Nephron (organoid): ENCODE results near the gene MT1F.

Experiments
- H3K27ac Mint-ChIP-seq, 3 experiments: 2 replicates each; pipeline ENCODE4 v1.8.0; 2020; ENCODE audit warnings: mixed read lengths in 3 of 3, mild to moderate bottlenecking in 2 of 3, moderate library complexity in 1 of 3
- H3K27me3 Mint-ChIP-seq: 2 replicates; pipeline ENCODE4 v1.8.0; 2021; ENCODE audit warnings: low read depth, mild to moderate bottlenecking, moderate library complexity, mixed read lengths
- H3K36me3 Mint-ChIP-seq: 2 replicates; pipeline ENCODE4 v1.8.0; 2020; ENCODE audit warnings: low read depth, mixed read lengths
- H3K4me1 Mint-ChIP-seq: 2 replicates; pipeline ENCODE4 v1.8.0; 2020; ENCODE audit warnings: mixed read lengths
- H3K4me3 Mint-ChIP-seq, 3 experiments: 2 replicates each; pipeline ENCODE4 v1.8.0; 2020; ENCODE audit warnings: mild to moderate bottlenecking in 3 of 3, mixed read lengths in 3 of 3, moderate library complexity in 2 of 3
- H3K9me3 Mint-ChIP-seq: 2 replicates; pipeline ENCODE4 v1.8.0; 2020; ENCODE audit warnings: mixed read lengths
- CTCF ChIP-seq, 3 experiments: fragments of 200-600 bp; sonication (generic); IDR thresholded peaks; one replicate each; pipeline ENCODE4 v1.5.0; 2021; ENCODE audit warnings: antibody characterized with exemption in 3 of 3; ENCODE audit not compliant: unreplicated experiment in 3 of 3

Gene MT1F

GRCh38 chr16:56639045-56639444 lies 18.7 kb upstream of the MT1F start:
- Mint-ChIP-seq H3K27ac (no peak overlapping the region), H3K4me1 (peaks cover 4% of the 10 kb centered on the region), H3K27me3 (peaks cover 100% of the 10 kb centered on the region), H3K36me3 (no peaks in the 10 kb centered on the region), H3K9me3 (no peaks in the 10 kb centered on the region), H3K4me3 (no peak overlapping the region)
- TF ChIP-seq CTCF (IDR thresholded peaks at IDR 0.05; ENCODE audit: unreplicated experiment in 3 of 3) = no peak

GRCh38 chr16:56640076-56640475 lies 17.7 kb upstream of the MT1F start:
- Mint-ChIP-seq H3K27ac (no peak overlapping the region), H3K4me1 (peaks cover 4% of the 10 kb centered on the region), H3K4me3 (no peak overlapping the region), H3K9me3 (no peaks in the 10 kb centered on the region), H3K27me3 (peaks cover 100% of the 10 kb centered on the region), H3K36me3 (no peaks in the 10 kb centered on the region)
- no peak for TF ChIP-seq CTCF (IDR thresholded peaks at IDR 0.05; ENCODE audit: unreplicated experiment in 3 of 3)

- Mint-ChIP-seq H3K4me3 (no peak overlapping the region), H3K27ac (no peak overlapping the region), H3K4me1 (peaks cover 4% of the 10 kb centered on the region), H3K36me3 (no peaks in the 10 kb centered on the region), H3K9me3 (no peaks in the 10 kb centered on the region), H3K27me3 (peaks cover 100% of the 10 kb centered on the region)
- no peak for TF ChIP-seq CTCF (IDR thresholded peaks at IDR 0.05; ENCODE audit: unreplicated experiment in 3 of 3)
Measured at GRCh38 chr16:56641166-56641565, 16.6 kb upstream of the MT1F start.

GRCh38 chr16:56643080-56643778 lies 14.5 kb upstream of the MT1F start:
- H3K27ac Mint-ChIP-seq = no peak overlapping the region
- peaks cover 100% of the 10 kb centered on the region for H3K27me3 Mint-ChIP-seq
- TF ChIP-seq CTCF (IDR thresholded peaks at IDR 0.05; ENCODE audit: unreplicated experiment in 3 of 3) = peak in 2 of 3 experiments; percentile 12 to 14
- H3K4me3 Mint-ChIP-seq = peak overlapping the region; percentile 29 to 42 (median 36)
- no peaks in the 10 kb centered on the region for H3K36me3 Mint-ChIP-seq
- H3K9me3 Mint-ChIP-seq = no peaks in the 10 kb centered on the region
- H3K4me1 Mint-ChIP-seq = no peaks in the 10 kb centered on the region

GRCh38 chr16:56643833-56644232 lies 13.9 kb upstream of the MT1F start:
- Mint-ChIP-seq H3K27me3 (peaks cover 100% of the 10 kb centered on the region), H3K4me1 (no peaks in the 10 kb centered on the region), H3K27ac (no peak overlapping the region), H3K9me3 (no peaks in the 10 kb centered on the region), H3K36me3 (no peaks in the 10 kb centered on the region), H3K4me3 (peak overlapping the region in 1 of 3 experiments; percentile 6)
- no peak for TF ChIP-seq CTCF (IDR thresholded peaks at IDR 0.05; ENCODE audit: unreplicated experiment in 3 of 3)

- Mint-ChIP-seq H3K27ac (no peak overlapping the region), H3K4me1 (no peaks in the 10 kb centered on the region), H3K27me3 (peaks cover 100% of the 10 kb centered on the region), H3K36me3 (no peaks in the 10 kb centered on the region), H3K4me3 (no peak overlapping the region), H3K9me3 (no peaks in the 10 kb centered on the region)
- TF ChIP-seq CTCF (IDR thresholded peaks at IDR 0.05; ENCODE audit: unreplicated experiment in 3 of 3) = no peak
Measured at GRCh38 chr16:56645311-56645710, 12.4 kb upstream of the MT1F start.
